Measurements from ENCODE around the gene OR2M7. TPM values are rescaled to one million over a fixed set of nuclear protein-coding genes. Genes with fewer than 3 reads are reported as not detected.
"Not testable (repeated sequence)": the region's sequence is repeated elsewhere in the genome, so short reads cannot be mapped to it uniquely, and the experiment has no call there.

Gene OR2M7
- polyA plus RNA-seq, 1 donor from 2014 or later = not detected

GRCh38 chr1:248316796-248317195, 7.6 kb downstream of the OR2M7 start:
- Histone ChIP-seq H3K9me3 (ENCODE audit: low read length) (peaks cover 5% of the 10 kb centered on the region), H4K20me1 (ENCODE audit: insufficient read depth) (no peaks in the 10 kb centered on the region), H3K36me3 (ENCODE audit: insufficient read depth, low read length) (no peaks in the 10 kb centered on the region), H3F3A (ENCODE audit: insufficient read depth, low read length, poor library complexity, severe bottlenecking) (no peaks in the 10 kb centered on the region), H3K27me3 (ENCODE audit: insufficient read depth, low read depth, low read length) (no peaks in the 10 kb centered on the region), H3K9me2 (ENCODE audit: insufficient read depth, low read length) (no peaks in the 10 kb centered on the region), H3K9ac (ENCODE audit: low read length) (no peak overlapping the region), H3K79me2 (replicated peaks; ENCODE audit: insufficient read depth, low read length) (no peaks in the 10 kb centered on the region), H2AFZ (ENCODE audit: low read depth, low read length) (no peak overlapping the region), H3K4me3 (ENCODE audit: low read length) (no peak overlapping the region), H3K27ac (ENCODE audit: low read length) (no peak overlapping the region), H3K4me2 (ENCODE audit: low read length) (no peak overlapping the region)
- no peak for TF ChIP-seq TAF1 (IDR thresholded peaks at IDR 0.05; ENCODE audit: low read depth)
- TF ChIP-seq RAD21 (conservative IDR thresholded peaks at IDR 0.05) = no peak
- no peak for TF ChIP-seq REST (IDR thresholded peaks at IDR 0.05; ENCODE audit: borderline replicate concordance)
- TF ChIP-seq EP300 (conservative IDR thresholded peaks at IDR 0.05; ENCODE audit: poor library complexity, severe bottlenecking) = no peak
- TF ChIP-seq POLR2AphosphoS5 (IDR thresholded peaks at IDR 0.05) = no peak
- no peak for TF ChIP-seq CTCF (IDR thresholded peaks at IDR 0.05; ENCODE audit: poor library complexity, severe bottlenecking)
- TF ChIP-seq MXI1 (conservative IDR thresholded peaks at IDR 0.05; ENCODE audit: poor library complexity, severe bottlenecking) = no peak
- TF ChIP-seq SMC3 (conservative IDR thresholded peaks at IDR 0.05; ENCODE audit: poor library complexity) = no peak

- H3K4me2 ChIP-seq (ENCODE audit: low read length); H3F3A ChIP-seq (ENCODE audit: insufficient read depth, low read length, poor library complexity, severe bottlenecking); H3K9me3 ChIP-seq (ENCODE audit: low read length): not testable (repeated sequence)
Measured at GRCh38 chr1:248306740-248307139, 17.6 kb downstream of the OR2M7 start.

GRCh38 chr1:248306103-248306502, 18.3 kb downstream of the OR2M7 start:
- H3K27me3 ChIP-seq (ENCODE audit: insufficient read depth, low read depth, low read length) = no peaks in the 10 kb centered on the region
- no peaks in the 10 kb centered on the region for H4K20me1 ChIP-seq (ENCODE audit: insufficient read depth)
- TF ChIP-seq EZH2 (IDR thresholded peaks at IDR 0.05; ENCODE audit: borderline replicate concordance, insufficient read depth, low read length, poor library complexity, severe bottlenecking) = no peak
- TF ChIP-seq SMC3 (conservative IDR thresholded peaks at IDR 0.05; ENCODE audit: poor library complexity) = no peak
- TF ChIP-seq MXI1 (conservative IDR thresholded peaks at IDR 0.05; ENCODE audit: poor library complexity, severe bottlenecking) = no peak
- TF ChIP-seq TAF1 (IDR thresholded peaks at IDR 0.05; ENCODE audit: low read depth) = no peak
- TF ChIP-seq POLR2AphosphoS5 (IDR thresholded peaks at IDR 0.05) = no peak
- no peak for TF ChIP-seq RAD21 (conservative IDR thresholded peaks at IDR 0.05)
- no peak for TF ChIP-seq EP300 (conservative IDR thresholded peaks at IDR 0.05; ENCODE audit: poor library complexity, severe bottlenecking)
- no peak for TF ChIP-seq REST (IDR thresholded peaks at IDR 0.05; ENCODE audit: borderline replicate concordance)
- no peak for TF ChIP-seq CTCF (IDR thresholded peaks at IDR 0.05; ENCODE audit: poor library complexity, severe bottlenecking)
- peaks cover 4% of the 10 kb centered on the region for H3K9me3 ChIP-seq (ENCODE audit: low read length)
- H2AFZ ChIP-seq (ENCODE audit: low read depth, low read length) = no peak overlapping the region
- no peaks in the 10 kb centered on the region for H3K79me2 ChIP-seq (replicated peaks; ENCODE audit: insufficient read depth, low read length)
- H3K4me3 ChIP-seq (ENCODE audit: low read length) = no peak overlapping the region
- no peak overlapping the region for H3K4me2 ChIP-seq (ENCODE audit: low read length)
- no peaks in the 10 kb centered on the region for H3K9me2 ChIP-seq (ENCODE audit: insufficient read depth, low read length)
- H3K27ac ChIP-seq (ENCODE audit: low read length) = no peak overlapping the region
- no peaks in the 10 kb centered on the region for H3K36me3 ChIP-seq (ENCODE audit: insufficient read depth, low read length)
- H3F3A ChIP-seq (ENCODE audit: insufficient read depth, low read length, poor library complexity, severe bottlenecking) = no peaks in the 10 kb centered on the region
- no peak overlapping the region for H3K9ac ChIP-seq (ENCODE audit: low read length)

More at GRCh38 chr1:248306740-248307139, 17.6 kb downstream of the OR2M7 start:
- H3K9ac ChIP-seq (ENCODE audit: low read length); H3K27me3 ChIP-seq (ENCODE audit: insufficient read depth, low read depth, low read length); H4K20me1 ChIP-seq (ENCODE audit: insufficient read depth); H3K27ac ChIP-seq (ENCODE audit: low read length); H3K4me3 ChIP-seq (ENCODE audit: low read length); H3K79me2 ChIP-seq (replicated peaks; ENCODE audit: insufficient read depth, low read length); H3K9me2 ChIP-seq (ENCODE audit: insufficient read depth, low read length); H3K36me3 ChIP-seq (ENCODE audit: insufficient read depth, low read length); H2AFZ ChIP-seq (ENCODE audit: low read depth, low read length): not testable (repeated sequence)
